ENCODE results near the gene DRGX.

DRGX gene

DNA sequence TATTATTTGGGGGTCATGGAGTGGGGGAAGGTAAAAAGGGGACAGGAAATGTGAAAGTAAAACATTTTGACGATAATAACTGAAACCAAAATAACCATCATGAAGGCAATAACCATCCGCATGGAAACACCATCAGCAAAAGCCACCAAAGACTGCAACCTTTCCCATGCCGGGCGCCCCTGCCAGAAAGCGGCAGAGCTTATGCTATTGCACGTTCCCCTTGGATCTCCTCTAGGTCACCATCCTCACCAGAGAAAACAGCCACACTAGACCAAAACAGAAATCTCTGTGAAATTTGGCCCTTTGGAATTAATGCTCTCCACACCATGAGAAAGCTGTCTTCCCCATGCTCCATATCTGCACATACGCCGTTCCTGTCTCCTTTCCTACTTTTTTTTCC, 31.1 kb downstream of the DRGX start:
- DNase-seq (ENCODE audit: low read depth): no peak
- TF ChIP-seq, protein P1, sequence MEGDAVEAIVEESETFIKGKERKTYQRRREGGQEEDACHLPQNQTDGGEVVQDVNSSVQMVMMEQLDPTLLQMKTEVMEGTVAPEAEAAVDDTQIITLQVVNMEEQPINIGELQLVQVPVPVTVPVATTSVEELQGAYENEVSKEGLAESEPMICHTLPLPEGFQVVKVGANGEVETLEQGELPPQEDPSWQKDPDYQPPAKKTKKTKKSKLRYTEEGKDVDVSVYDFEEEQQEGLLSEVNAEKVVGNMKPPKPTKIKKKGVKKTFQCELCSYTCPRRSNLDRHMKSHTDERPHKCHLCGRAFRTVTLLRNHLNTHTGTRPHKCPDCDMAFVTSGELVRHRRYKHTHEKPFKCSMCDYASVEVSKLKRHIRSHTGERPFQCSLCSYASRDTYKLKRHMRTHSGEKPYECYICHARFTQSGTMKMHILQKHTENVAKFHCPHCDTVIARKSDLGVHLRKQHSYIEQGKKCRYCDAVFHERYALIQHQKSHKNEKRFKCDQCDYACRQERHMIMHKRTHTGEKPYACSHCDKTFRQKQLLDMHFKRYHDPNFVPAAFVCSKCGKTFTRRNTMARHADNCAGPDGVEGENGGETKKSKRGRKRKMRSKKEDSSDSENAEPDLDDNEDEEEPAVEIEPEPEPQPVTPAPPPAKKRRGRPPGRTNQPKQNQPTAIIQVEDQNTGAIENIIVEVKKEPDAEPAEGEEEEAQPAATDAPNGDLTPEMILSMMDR (IDR thresholded peaks at IDR 0.05; ENCODE audit: control insufficient read depth, insufficient read depth, low read depth, low read length, missing control alignments): no peak
- H3K4me3 ChIP-seq (ENCODE audit: control insufficient read depth, low read depth, low read length): no peak overlapping the region

- H3K4me3 ChIP-seq (ENCODE audit: control insufficient read depth, low read depth, low read length): no peak overlapping the region
- DNase-seq (ENCODE audit: low read depth): no peak
- TF ChIP-seq, protein P1 (IDR thresholded peaks at IDR 0.05; ENCODE audit: control insufficient read depth, insufficient read depth, low read depth, low read length, missing control alignments): no peak
Measured at GRCh38 chr10:49364051-49364450, 31.8 kb downstream of the DRGX start.

DNA sequence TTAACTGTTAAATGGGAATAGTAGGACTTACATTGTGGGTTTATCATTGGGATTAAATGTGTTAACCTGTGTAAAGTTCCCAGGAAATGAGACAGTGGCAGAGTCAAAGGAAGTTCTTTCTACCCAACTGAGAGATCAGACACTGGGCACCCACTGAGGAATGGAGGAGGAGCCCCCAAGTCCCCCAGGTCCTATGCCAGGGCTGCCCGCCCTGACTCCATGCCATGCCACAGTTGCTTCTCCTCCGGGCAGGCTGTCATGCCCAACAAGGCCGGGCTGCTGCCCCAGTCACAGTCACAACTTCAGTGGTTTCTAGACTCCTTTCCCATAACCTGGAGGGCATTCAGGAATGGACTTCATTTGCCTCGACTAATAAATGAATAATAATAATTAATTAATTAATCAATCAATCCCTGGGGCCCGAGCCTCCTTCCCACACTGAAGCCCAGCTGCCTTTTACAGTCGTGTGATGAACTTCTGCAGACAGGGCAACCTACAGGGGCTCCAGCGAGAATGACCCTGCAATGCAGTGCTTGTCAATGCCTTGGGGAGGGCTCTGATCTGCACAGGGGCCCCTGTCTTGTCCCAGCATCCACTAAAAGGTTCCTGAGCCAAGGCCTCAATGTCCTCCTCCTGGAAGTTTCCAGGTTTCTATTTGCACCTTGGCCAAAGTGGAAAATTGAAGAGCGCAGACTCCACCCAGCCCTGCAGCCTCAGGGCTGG, 32.4 kb downstream of the DRGX start:
- TF ChIP-seq, protein P1 (IDR thresholded peaks at IDR 0.05; ENCODE audit: control insufficient read depth, insufficient read depth, low read depth, low read length, missing control alignments): no peak
- DNase-seq (ENCODE audit: low read depth): no peak
- no peak overlapping the region for H3K4me3 ChIP-seq (ENCODE audit: control insufficient read depth, low read depth, low read length)

- no peak for DNase-seq (ENCODE audit: low read depth)
- TF ChIP-seq, protein P1 (IDR thresholded peaks at IDR 0.05; ENCODE audit: control insufficient read depth, insufficient read depth, low read depth, low read length, missing control alignments): no peak
- no peak overlapping the region for H3K4me3 ChIP-seq (ENCODE audit: control insufficient read depth, low read depth, low read length)
Measured at GRCh38 chr10:49362596-49363260, 33.2 kb downstream of the DRGX start.

DNA sequence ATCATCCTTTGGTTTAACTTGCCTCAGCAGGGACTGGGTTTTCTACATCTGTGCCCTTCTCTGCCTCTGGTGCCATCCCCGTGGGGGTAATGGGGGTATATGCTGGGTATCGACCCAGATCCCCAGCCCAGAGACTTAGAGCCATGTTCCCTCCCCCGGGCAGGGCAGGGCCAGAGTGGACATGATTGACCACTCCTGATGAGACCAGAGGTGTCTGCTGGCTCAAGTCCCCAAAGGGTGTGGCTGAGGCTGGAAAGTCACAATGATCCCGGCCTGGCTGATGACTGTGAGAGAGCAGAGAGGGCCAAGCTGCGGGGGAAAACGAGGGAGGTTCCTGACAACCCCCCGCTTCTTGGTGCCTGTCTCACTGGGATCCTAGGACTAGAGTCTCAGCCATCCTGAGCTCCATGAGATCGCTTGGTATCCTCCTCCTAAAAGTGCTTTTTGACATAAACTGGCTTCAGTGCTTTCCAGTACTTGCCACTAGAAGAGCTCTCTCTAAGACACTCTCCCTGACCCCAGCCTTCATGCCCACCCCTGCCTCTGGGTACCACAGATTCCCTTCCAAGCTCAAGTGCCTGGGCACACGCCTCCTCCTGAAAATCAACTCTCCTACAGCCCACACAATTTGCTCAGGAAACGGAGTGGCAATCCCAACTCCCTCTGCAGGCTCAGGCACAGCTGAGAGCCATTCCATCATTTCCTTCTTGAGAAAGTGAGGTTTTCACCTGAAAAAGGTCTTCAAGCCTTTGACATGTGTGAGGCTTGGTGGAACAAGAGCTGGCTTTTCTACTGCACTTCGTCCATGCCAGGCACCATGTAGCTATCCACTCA, 33.9 kb downstream of the DRGX start:
- TF ChIP-seq, protein P1 (IDR thresholded peaks at IDR 0.05; ENCODE audit: control insufficient read depth, insufficient read depth, low read depth, low read length, missing control alignments): no peak
- no peak overlapping the region for H3K4me3 ChIP-seq (ENCODE audit: control insufficient read depth, low read depth, low read length)
- no peak for DNase-seq (ENCODE audit: low read depth)

DNA sequence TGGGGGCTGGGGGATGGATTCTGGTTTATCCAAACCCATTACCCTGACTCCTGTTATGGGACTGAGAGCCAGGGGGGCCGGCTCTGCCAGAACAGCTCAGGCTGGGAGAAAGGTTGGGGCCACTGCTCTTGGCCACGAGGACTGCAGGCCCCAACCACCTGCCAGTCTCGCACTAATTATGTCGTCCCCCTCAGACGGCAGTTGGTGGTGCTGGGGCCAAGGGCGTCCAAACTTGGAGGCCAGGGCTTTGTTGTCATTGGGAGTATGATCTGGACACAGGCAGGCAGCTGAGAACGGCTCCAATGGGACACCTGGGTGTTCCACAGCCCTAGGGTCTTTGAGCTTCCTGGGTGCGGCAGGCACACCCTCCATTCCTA, 34.7 kb downstream of the DRGX start:
- no peak overlapping the region for H3K4me3 ChIP-seq (ENCODE audit: control insufficient read depth, low read depth, low read length)
- no peak for DNase-seq (ENCODE audit: low read depth)
- TF ChIP-seq, protein P1 (IDR thresholded peaks at IDR 0.05; ENCODE audit: control insufficient read depth, insufficient read depth, low read depth, low read length, missing control alignments): no peak

Data from AG09309 (cell line).